ENCODE data around the gene AMFR.

AMFR gene

DNA sequence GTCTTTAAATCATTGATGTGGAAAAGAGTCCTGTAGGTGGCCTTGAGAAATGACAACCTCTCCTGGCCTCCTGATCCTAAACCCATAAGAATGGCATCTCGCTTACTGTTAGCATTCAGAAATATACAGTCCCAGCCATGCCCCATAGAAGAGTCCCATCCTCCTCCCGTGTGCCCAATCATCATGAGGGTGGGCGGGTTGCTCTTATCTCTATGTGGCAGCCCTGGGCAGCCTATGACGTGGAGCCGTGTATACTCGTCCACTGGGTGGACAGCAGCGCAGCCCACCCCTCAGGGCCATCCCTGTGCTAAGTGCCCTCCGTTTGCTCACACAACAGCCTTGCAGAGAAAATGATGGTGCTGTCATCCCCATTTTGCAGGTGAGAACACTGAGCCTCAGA, 105.3 kb downstream of the AMFR start:
- peaks cover 8% of the 10 kb centered on the region for H3K27me3 Mint-ChIP-seq
- no peaks in the 10 kb centered on the region for H3K36me3 Mint-ChIP-seq (ENCODE audit: low read depth)
- no peak overlapping the region for H3K27ac Mint-ChIP-seq
- peaks cover 6% of the 10 kb centered on the region for H3K4me1 Mint-ChIP-seq
- ATAC-seq (no peak), DNase-seq (no peak)
- no peaks in the 10 kb centered on the region for H3K9me3 Mint-ChIP-seq
- H3K4me3 Mint-ChIP-seq = no peak overlapping the region

DNA sequence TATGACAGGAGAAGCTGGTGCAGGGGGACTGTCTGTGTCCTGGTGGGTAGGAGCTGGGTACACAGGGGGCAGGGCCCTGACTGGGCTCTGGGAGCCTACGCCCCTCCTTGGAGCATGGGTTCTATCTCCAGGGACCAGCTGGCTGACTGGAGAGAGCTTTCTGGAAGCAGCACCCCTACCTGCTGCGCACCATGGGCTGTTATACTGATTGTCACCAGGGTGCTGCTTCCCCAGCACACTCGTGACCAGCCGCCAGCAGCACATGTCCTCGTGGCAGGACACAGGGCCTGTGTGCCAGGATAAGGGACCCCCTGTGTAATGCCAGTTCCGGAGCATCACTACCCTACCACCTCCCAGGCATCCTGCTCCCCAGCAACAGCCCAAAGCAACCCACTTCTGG, 106.0 kb downstream of the AMFR start:
- Mint-ChIP-seq H3K9me3 (no peaks in the 10 kb centered on the region), H3K27ac (no peak overlapping the region)

DNA sequence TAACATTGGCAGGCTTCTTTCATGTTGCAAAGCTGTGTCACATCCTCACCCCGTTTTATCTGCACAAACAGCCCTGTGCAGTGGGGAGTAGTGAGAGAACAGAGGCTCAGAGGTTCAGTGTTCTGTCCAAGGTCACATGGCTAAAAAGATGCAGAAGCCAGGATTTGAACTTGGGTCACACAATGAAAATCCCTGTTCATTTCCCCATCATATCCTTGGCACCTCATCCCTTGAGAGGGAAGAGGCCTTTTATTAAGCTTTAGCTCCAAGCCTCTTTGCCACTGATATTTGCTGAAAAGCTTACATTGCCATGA, 106.6 kb downstream of the AMFR start:
- H3K27ac Mint-ChIP-seq = no peak overlapping the region
- H3K4me3 Mint-ChIP-seq = no peak overlapping the region
- H3K4me1 Mint-ChIP-seq = peaks cover 6% of the 10 kb centered on the region
- H3K27me3 Mint-ChIP-seq = peaks cover 8% of the 10 kb centered on the region
- H3K36me3 Mint-ChIP-seq (ENCODE audit: low read depth) = no peaks in the 10 kb centered on the region
- DNase-seq (no peak), ATAC-seq (no peak)
- no peaks in the 10 kb centered on the region for H3K9me3 Mint-ChIP-seq

More for the DNA sequence above, 106.0 kb downstream of the AMFR start:
- Mint-ChIP-seq H3K4me1 (peaks cover 6% of the 10 kb centered on the region), H3K27me3 (peaks cover 8% of the 10 kb centered on the region), H3K36me3 (ENCODE audit: low read depth) (no peaks in the 10 kb centered on the region), H3K4me3 (no peak overlapping the region)
- DNase-seq (no peak), ATAC-seq (no peak)

DNA sequence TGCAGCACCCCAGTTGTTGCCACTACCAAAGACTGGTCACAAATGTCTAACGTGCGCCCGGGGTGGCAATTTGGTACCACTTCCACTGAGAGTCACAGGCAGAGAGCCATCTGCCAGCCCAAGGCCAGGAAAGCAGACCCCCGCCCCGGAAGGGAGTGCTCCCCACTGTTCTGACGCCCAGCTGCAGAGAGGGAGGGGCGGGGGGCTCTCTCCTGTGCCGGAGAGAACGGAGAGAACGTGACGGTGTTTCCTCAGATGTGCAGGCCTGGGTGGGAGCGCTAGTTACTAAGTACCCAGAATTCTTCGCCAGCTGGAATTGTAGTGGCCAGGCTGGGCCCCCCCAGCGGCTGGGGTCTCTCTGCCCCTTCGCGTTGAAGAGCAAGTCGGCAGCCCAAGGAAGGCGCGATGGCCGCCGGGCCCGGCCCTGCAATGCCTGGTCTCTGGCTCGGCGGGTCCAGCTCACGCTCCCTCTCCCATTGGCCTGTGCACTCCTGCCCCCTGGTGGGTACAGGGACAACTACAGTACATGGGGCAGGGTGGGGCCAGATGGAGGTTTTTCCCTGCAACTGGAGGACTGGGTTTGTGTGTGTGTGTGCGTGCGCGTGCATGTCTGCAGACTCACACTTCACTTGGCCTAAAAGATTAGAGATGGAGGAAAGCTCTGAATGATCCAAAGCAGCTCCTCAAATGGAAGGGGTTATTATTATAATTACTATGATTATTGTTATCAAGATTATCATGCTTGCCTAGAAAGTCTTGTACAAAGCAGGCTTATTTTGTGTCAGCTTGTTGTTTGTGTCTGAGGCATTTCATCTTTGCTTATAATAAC, 107.1 kb downstream of the AMFR start:
- Mint-ChIP-seq H3K27ac (no peak overlapping the region), H3K36me3 (ENCODE audit: low read depth) (no peaks in the 10 kb centered on the region), H3K27me3 (peaks cover 8% of the 10 kb centered on the region), H3K4me1 (peaks cover 6% of the 10 kb centered on the region), H3K9me3 (no peaks in the 10 kb centered on the region), H3K4me3 (no peak overlapping the region)
- peak; percentile 84 for DNase-seq
- ATAC-seq = peak; percentile 92

DNA sequence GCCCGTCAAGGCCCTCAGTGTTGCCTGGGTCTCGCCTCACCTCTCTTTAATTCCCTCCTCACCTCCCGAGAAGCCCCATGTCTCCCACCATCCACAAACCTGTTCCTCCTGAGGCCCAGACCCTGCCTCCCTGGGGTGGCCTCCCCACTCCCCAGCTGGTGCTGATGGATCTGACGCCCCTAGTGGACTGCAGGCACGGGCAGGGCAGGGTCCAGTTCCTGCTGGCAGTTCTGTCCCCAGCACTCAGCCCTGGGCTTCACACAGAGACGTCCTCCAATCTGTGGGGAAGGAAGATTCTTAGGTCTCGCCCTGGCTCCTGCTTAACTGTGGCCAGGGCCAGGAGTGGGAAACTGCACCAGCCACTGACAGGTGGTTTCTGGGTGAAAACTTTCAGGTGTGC, 108.8 kb downstream of the AMFR start:
- H3K27ac Mint-ChIP-seq = no peak overlapping the region
- no peaks in the 10 kb centered on the region for H3K9me3 Mint-ChIP-seq
- no peak overlapping the region for H3K4me3 Mint-ChIP-seq
- no peak for ATAC-seq
- no peak for DNase-seq
- peaks cover 8% of the 10 kb centered on the region for H3K27me3 Mint-ChIP-seq
- peaks cover 6% of the 10 kb centered on the region for H3K4me1 Mint-ChIP-seq
- H3K36me3 Mint-ChIP-seq (ENCODE audit: low read depth) = no peaks in the 10 kb centered on the region

DNA sequence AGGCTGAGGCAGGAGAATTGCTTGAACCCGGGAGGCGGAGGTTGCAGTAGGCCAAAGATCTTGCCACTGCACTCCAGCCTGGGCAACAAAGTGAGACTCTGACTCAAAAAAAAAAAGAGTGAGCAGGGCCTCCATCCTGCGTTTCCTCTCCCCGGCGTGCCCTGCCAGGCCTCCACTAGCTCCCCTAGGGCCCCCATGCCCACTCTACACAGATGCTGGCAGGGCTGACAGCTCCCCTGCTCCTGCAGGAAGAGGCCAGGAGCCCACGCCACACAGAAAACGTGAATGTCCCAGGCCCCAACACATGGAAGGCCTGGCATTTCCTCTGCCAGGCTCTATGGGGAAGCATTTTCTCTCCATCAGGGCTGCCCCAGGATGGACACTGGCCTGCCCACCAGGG, 109.4 kb downstream of the AMFR start:
- no peaks in the 10 kb centered on the region for H3K9me3 Mint-ChIP-seq
- ATAC-seq = no peak
- peaks cover 8% of the 10 kb centered on the region for H3K27me3 Mint-ChIP-seq
- H3K4me1 Mint-ChIP-seq = peaks cover 6% of the 10 kb centered on the region
- H3K36me3 Mint-ChIP-seq (ENCODE audit: low read depth) = no peaks in the 10 kb centered on the region
- H3K4me3 Mint-ChIP-seq = no peak overlapping the region
- DNase-seq = no peak
- no peak overlapping the region for H3K27ac Mint-ChIP-seq

DNA sequence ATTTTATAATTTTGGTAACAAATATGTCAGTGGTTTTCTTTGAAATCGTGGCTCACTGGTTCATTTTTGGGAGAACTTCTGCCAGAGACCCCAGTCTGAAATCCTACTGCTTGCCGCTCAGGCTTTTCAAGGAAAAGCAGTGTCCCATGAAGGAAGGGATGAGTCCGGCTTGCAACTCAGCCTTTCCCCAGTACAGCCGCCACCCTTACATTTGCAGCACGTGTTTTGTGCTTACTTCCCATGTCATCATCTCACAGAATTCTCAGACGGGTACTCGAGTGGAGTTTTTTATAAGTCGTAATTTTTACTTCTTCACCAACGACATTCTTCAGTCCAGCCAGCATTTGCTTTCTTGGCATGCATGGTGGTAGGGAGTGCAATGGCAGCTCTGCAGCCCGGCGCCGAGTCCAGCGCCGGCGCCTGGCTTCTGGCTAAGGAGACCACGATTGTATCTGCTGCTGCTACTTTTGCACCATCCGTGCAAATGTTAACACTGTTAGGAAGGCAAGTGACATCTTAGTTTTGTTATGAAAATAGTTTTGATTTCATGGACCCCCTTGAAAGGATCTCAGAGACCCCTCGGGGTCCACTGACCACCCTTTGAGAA, 111.0 kb downstream of the AMFR start:
- ATAC-seq = no peak
- Mint-ChIP-seq H3K4me1 (peaks cover 10% of the 10 kb centered on the region), H3K4me3 (no peak overlapping the region), H3K27ac (no peak overlapping the region), H3K36me3 (ENCODE audit: low read depth) (no peaks in the 10 kb centered on the region), H3K9me3 (peaks cover 5% of the 10 kb centered on the region), H3K27me3 (peaks cover 5% of the 10 kb centered on the region)
- no peak for DNase-seq

DNA sequence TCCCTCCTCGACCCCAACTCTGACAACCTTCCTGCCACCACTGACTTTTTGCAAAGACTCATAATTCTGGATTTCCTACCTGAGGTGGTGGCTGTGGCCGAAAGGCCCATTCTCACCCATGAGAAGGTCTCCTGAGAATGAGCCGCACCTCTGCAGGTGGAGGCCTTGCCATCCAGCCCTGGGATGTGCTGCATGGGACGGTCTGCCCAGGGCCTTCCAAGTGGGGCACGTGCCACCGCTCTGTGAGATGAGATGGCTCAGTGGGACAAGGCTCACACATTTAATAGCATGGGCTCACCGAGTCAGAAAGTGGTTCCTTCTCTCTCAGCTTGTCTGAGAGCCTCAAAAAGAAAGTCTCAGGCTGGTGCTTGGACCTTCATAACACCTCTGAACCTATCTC, 112.8 kb downstream of the AMFR start:
- Mint-ChIP-seq H3K4me1 (peaks cover 6% of the 10 kb centered on the region), H3K36me3 (ENCODE audit: low read depth) (no peaks in the 10 kb centered on the region), H3K27ac (no peak overlapping the region), H3K9me3 (peaks cover 5% of the 10 kb centered on the region), H3K27me3 (peaks cover 6% of the 10 kb centered on the region), H3K4me3 (no peak overlapping the region)
- DNase-seq (no peak), ATAC-seq (no peak)

DNA sequence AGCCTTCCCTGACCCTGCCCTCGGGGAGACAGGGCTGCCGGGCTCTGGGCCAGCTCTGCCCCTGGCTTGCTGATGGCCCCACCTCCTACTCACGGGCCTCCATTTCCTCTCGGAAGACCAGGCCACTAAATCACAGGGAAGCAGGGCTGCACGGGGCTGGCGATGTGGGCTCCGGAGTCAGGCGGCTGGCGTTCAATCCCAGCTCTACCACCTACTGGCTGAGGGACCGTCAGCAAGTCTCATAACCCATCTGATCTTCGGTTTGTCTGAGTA, 113.4 kb downstream of the AMFR start:
- Mint-ChIP-seq H3K9me3 (peaks cover 5% of the 10 kb centered on the region), H3K27ac (no peak overlapping the region), H3K36me3 (ENCODE audit: low read depth) (no peaks in the 10 kb centered on the region), H3K27me3 (peaks cover 5% of the 10 kb centered on the region), H3K4me1 (peaks cover 6% of the 10 kb centered on the region), H3K4me3 (no peak overlapping the region)
- ATAC-seq (no peak), DNase-seq (no peak)

Measured in activated naive CD8-positive, alpha-beta T cell treated with anti-CD3 and anti-CD28 coated beads, Interleukin-2, amount 50 U/mL, for 24 hours (primary cell).